ENCODE data around the gene CMTM7. TPM values are rescaled to one million over a fixed set of nuclear protein-coding genes. Genes with fewer than 3 reads are reported as not detected.

CMTM7 gene
- total RNA-seq, 1 donor from 2014 or later = 37.4 TPM

- DNase-seq (ENCODE audit: low read depth, low spot score) = no peak
- no peaks in the 10 kb centered on the region for H3K27me3 Mint-ChIP-seq (ENCODE audit: low read depth)
- H3K36me3 Mint-ChIP-seq (ENCODE audit: low read depth) = no peaks in the 10 kb centered on the region
- TF ChIP-seq CTCF (conservative IDR thresholded peaks at IDR 0.05) = no peak
- no peaks in the 10 kb centered on the region for H3K9me3 Mint-ChIP-seq
- peaks cover 27% of the 10 kb centered on the region for H3K4me1 Mint-ChIP-seq
- H3K27ac Mint-ChIP-seq (ENCODE audit: unreplicated experiment) = peak overlapping the region; percentile 87
- H3K4me3 Mint-ChIP-seq = peak overlapping the region; percentile 16
These were observed 37.3 kb upstream of the CMTM7 start for GRCh38 chr3:32354362-32354778.

DNA sequence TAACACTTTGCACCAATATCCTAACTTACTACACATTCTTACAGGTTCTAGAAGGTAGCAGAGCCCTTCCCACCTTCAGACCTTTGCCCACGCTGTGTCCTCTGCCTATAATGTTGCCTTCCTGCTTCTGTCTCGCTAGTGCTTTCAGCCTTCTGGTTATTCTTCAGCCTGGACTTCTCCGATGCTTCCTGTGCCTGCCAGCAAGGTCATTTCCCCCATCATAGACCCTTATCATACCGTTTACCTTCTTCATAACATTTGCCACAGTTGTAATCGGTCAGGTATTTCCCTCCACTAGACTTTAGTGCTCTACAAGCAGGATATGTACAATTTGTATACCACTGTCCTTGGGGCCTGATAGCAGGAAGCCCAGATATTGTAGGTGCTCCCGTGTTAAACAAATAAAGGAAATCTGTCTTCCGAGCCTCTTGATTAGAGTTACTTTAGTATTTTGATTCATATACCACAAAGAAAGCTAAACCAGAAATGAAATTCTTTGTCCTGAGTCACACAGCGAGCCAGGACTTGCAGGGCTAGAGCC, 35.8 kb upstream of the CMTM7 start:
- Mint-ChIP-seq H3K4me1 (peaks cover 30% of the 10 kb centered on the region), H3K9me3 (no peaks in the 10 kb centered on the region), H3K4me3 (no peak overlapping the region), H3K36me3 (ENCODE audit: low read depth) (peaks cover 4% of the 10 kb centered on the region), H3K27ac (ENCODE audit: unreplicated experiment) (peak overlapping the region; percentile 22), H3K27me3 (ENCODE audit: low read depth) (no peaks in the 10 kb centered on the region)
- no peak for TF ChIP-seq CTCF (conservative IDR thresholded peaks at IDR 0.05)
- DNase-seq (ENCODE audit: low read depth, low spot score) = no peak

- no peak for TF ChIP-seq CTCF (conservative IDR thresholded peaks at IDR 0.05)
- no peak for DNase-seq (ENCODE audit: low read depth, low spot score)
- Mint-ChIP-seq H3K9me3 (no peaks in the 10 kb centered on the region), H3K27me3 (ENCODE audit: low read depth) (no peaks in the 10 kb centered on the region), H3K4me1 (peaks cover 15% of the 10 kb centered on the region), H3K36me3 (ENCODE audit: low read depth) (peaks cover 4% of the 10 kb centered on the region), H3K4me3 (no peak overlapping the region), H3K27ac (ENCODE audit: unreplicated experiment) (no peak overlapping the region)
These were observed 31.7 kb upstream of the CMTM7 start for GRCh38 chr3:32359766-32360492.

GRCh38 chr3:32360493-32360827, 31.2 kb upstream of the CMTM7 start:
- Mint-ChIP-seq H3K4me1 (peaks cover 10% of the 10 kb centered on the region), H3K4me3 (no peak overlapping the region), H3K9me3 (no peaks in the 10 kb centered on the region), H3K36me3 (ENCODE audit: low read depth) (peaks cover 4% of the 10 kb centered on the region), H3K27ac (ENCODE audit: unreplicated experiment) (no peak overlapping the region), H3K27me3 (ENCODE audit: low read depth) (no peaks in the 10 kb centered on the region)
- TF ChIP-seq CTCF (conservative IDR thresholded peaks at IDR 0.05) = no peak
- DNase-seq (ENCODE audit: low read depth, low spot score) = no peak

GRCh38 chr3:32366638-32367397, 24.8 kb upstream of the CMTM7 start:
- H3K27ac Mint-ChIP-seq (ENCODE audit: unreplicated experiment) = no peak overlapping the region
- no peaks in the 10 kb centered on the region for H3K9me3 Mint-ChIP-seq
- H3K4me3 Mint-ChIP-seq = no peak overlapping the region
- H3K4me1 Mint-ChIP-seq = no peaks in the 10 kb centered on the region
- no peaks in the 10 kb centered on the region for H3K27me3 Mint-ChIP-seq (ENCODE audit: low read depth)
- no peak for DNase-seq (ENCODE audit: low read depth, low spot score)
- no peak for TF ChIP-seq CTCF (conservative IDR thresholded peaks at IDR 0.05)
- H3K36me3 Mint-ChIP-seq (ENCODE audit: low read depth) = no peaks in the 10 kb centered on the region
